Skeletal muscle tissue (tissue), 4 donors: ENCODE results near the gene GFAP. TPM values are rescaled to one million over a fixed set of nuclear protein-coding genes. Genes with fewer than 3 reads are reported as not detected.

Experiments used
- H3K27ac ChIP-seq: one replicate; pipeline ENCODE4 v1.7.0; 2013; ENCODE audit warnings: mild to moderate bottlenecking, low read depth, low read length, inconsistent platforms
- H3K27me3 ChIP-seq, 3 donors: one replicate each; pipeline ENCODE4 v1.7.0; 2013; ENCODE audit warnings: low read length in 3 of 3; ENCODE audit not compliant: control insufficient read depth in 3 of 3, insufficient read depth in 3 of 3
- H3K36me3 ChIP-seq, 3 donors: one replicate each; pipeline ENCODE4 v1.7.0; 2013; ENCODE audit warnings: low read length in 3 of 3; ENCODE audit not compliant: control insufficient read depth in 3 of 3, insufficient read depth in 3 of 3
- H3K4me1 ChIP-seq, 3 donors: one replicate each; pipeline ENCODE4 v1.7.0; 2013; ENCODE audit warnings: low read length in 3 of 3, mild to moderate bottlenecking in 3 of 3; ENCODE audit not compliant: control insufficient read depth in 3 of 3, insufficient read depth in 3 of 3
- H3K4me3 ChIP-seq, 3 donors: one replicate each; pipeline ENCODE4 v1.7.0; 2013; ENCODE audit warnings: low read length in 3 of 3
- H3K9ac ChIP-seq, 3 donors: one replicate each; pipeline ENCODE4 v1.7.0; 2013; ENCODE audit warnings: low read length in 3 of 3, mild to moderate bottlenecking in 3 of 3, moderate library complexity in 2 of 3, low read depth in 1 of 3
- H3K9me3 ChIP-seq, 3 donors: one replicate each; pipeline ENCODE4 v1.7.0; 2013; ENCODE audit warnings: low read length in 3 of 3; ENCODE audit not compliant: control insufficient read depth in 3 of 3
- total RNA-seq: library from RNA; depleted of rRNA; stranded (reverse); fragments of >200 nt; gene quantifications from one replicate; pipeline ENCODE4 v1.2.3, GENCODE V29; 2014
- donor health status: Osteomylitis.

GFAP gene
- 2.1 TPM for total RNA-seq

DNA sequence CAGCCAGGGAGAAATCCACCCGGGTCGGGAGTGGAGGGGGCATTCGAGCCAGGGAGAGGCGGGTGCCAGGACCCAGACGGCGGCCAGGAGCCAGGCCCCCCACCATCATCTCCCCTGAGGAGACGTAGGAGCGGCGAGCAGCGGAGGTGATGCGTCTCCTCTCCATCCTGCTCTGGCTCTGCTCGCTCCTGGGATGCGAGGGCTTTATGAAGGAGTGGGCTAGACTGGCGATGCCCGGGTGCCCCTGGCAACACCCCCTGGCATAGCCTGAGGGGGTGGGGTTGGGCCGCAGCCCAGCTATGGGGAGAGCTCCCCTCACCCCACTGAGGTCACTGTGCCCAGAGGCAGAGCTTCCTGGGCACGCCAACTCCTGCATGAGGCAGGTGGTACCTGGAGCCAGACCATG, at the start of gene GFAP:
TSS of gene GFAP (minus strand) at position 180 of the 406 bp plus-strand sequence. CDS start at position 166, 14 bp downstream.
- Histone ChIP-seq H3K27ac (no peak within 1 kb of the TSS), H3K36me3 (no peaks in the 10 kb centered on the region)

DNA sequence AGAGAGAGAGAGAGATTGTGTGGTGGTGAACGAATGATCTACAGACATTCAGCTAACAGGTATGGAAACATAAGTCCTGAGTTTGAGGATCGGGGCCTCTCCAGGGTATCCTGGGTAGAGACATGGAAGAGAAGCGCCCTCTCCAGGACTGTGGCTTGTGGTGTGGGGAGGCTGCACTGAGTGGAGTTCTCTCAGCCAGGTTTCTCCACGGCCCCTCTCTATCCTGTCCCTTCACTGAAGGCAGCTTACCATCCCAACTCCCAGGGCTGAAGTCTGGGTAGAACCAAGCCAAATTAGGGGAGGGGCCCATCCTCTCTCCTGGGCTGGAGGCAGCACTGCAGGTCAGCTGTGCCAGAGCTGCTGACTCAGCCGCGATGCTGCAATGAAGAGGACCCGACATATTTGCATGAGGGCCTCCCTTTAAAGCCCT, 46.6 kb upstream of the GFAP start:
- Histone ChIP-seq H3K4me3 (no peak overlapping the region), H3K4me1 (peaks cover 2 to 5% (median 3%) of the 10 kb centered on the region in 3 donors), H3K27ac (no peak overlapping the region), H3K9me3 (no peaks in the 10 kb centered on the region), H3K27me3 (peaks cover 55 to 68% (median 59%) of the 10 kb centered on the region in 3 donors), H3K36me3 (no peaks in the 10 kb centered on the region), H3K9ac (no peak overlapping the region)

More for the DNA sequence above, at the start of gene GFAP:
- Histone ChIP-seq H3K27me3 (peaks cover 19 to 29% (median 28%) of the 10 kb centered on the region in 3 donors), H3K4me1 (peaks cover 4 to 10% (median 10%) of the 10 kb centered on the region in 3 donors), H3K9me3 (no peaks in the 10 kb centered on the region), H3K9ac (no peak within 1 kb of the TSS), H3K4me3 (no peak within 1 kb of the TSS)

DNA sequence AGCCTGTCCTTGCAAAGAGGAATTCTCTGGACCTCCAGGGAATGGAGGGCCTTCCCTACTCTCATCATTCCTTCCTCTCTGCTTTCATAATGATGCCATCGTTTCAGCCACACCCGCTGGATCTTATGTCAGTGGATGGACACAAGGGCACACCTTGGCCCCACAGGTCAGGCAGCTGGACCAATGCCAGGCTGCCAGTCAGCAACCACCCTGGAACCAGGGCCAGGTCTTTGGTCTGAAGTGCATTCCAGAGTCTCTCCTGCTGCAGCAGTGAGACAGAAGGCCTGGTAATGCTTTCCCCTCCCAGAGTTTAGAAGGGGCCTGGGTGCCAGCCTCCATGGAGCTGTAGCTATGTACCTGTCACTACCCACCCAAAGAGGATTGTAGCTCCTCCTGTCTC, 45.4 kb upstream of the GFAP start:
- no peaks in the 10 kb centered on the region for H3K9me3 ChIP-seq
- H3K27ac ChIP-seq, result no peak overlapping the region
- H3K27me3 ChIP-seq, result peaks cover 53 to 66% (median 53%) of the 10 kb centered on the region in 3 donors
- peaks cover 0 to 2% (median 0%) of the 10 kb centered on the region in 3 donors for H3K4me1 ChIP-seq
- no peak overlapping the region for H3K4me3 ChIP-seq
- H3K9ac ChIP-seq, result no peak overlapping the region
- H3K36me3 ChIP-seq, result no peaks in the 10 kb centered on the region

DNA sequence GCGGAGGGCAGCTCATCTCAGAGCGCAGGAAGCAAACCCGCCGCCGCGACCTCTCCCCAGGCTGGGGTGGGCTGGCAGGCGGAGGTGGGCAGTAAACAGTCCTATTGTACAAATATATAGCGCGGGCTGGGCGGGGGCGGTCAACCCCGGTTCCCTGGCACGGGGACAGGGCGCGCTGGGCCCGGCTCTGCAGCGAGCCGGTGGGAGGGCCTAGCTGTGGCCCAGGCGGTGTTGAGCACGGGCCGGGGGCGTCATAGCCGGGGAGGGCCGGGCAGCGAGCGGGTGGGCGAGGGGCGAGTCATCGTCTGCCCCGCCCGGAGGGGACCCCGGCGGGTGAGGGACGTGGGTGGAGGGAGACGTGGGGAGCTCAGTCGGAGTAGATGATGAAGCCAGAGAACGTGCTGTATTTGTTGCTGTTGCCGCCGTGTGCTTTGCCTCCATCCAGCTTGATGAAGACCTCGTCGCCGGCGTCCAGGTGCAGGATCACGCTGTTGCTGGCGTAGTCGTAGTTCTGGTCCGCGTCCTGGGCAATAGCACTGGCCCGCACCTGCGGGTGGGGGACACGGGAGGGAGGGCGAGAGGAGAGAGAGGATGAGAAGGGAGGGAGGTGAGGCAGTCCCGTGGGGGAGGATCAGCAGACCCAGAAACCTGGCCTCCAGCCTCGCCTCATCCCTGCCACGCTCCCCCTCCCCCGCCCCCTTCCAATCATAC, 44.7 kb upstream of the GFAP start:
- Histone ChIP-seq H3K36me3 (no peaks in the 10 kb centered on the region), H3K27me3 (peaks cover 47 to 65% (median 50%) of the 10 kb centered on the region in 3 donors), H3K9me3 (no peaks in the 10 kb centered on the region), H3K27ac (no peak overlapping the region), H3K9ac (no peak overlapping the region), H3K4me3 (no peak overlapping the region), H3K4me1 (peaks cover 0 to 2% (median 0%) of the 10 kb centered on the region in 3 donors)

DNA sequence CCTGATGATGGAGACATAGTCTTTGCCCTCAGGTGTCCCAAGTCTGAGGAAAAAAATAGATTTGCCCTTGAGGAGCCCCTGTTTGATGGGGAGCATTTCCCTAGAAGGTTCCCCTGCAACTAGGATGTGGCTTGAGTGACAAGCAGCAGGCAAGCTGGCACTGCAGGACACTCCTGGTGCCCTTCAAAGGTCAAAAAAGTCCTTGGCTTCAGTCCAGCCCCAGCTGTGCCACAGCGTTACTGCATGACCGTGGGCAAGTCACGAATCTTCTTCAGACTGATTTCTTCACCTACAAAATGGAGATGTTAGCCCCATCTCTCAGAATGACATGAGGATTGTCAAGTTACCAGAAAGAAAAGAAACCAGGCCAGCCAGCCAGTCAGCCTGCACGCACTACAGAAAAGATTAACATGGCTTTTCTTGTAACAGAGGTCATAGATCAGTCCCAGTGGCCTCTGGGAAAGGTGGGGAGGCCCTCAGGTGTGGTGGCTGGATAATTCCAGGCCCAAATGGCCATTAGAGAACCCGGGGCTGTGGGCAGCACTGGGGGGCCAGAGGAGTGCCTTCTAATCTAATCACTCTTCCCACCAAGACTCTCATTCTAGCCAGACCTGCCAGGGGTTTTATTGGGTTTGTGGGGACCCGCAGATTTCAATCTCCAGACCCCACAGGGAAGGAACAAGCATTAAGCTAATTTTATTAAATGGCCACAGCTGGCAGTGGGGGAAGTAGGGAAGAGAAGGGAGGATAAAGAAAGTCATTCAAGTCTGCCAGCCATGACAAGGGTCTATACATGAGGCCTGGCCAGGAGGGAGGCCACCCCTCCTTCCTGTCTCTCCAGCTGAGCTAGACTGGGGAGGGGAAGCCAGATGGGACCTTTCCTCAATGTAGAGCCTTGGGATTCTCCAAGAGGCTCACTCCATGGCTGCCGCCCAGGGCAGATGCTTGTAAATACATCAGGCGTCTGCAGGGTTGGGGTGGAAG, 42.0 kb upstream of the GFAP start:
- Histone ChIP-seq H3K4me1 (peaks cover 0 to 2% (median 0%) of the 10 kb centered on the region in 3 donors), H3K4me3 (no peak overlapping the region), H3K36me3 (no peaks in the 10 kb centered on the region), H3K27me3 (peaks cover 31 to 45% (median 32%) of the 10 kb centered on the region in 3 donors), H3K27ac (no peak overlapping the region), H3K9ac (no peak overlapping the region), H3K9me3 (no peaks in the 10 kb centered on the region)

DNA sequence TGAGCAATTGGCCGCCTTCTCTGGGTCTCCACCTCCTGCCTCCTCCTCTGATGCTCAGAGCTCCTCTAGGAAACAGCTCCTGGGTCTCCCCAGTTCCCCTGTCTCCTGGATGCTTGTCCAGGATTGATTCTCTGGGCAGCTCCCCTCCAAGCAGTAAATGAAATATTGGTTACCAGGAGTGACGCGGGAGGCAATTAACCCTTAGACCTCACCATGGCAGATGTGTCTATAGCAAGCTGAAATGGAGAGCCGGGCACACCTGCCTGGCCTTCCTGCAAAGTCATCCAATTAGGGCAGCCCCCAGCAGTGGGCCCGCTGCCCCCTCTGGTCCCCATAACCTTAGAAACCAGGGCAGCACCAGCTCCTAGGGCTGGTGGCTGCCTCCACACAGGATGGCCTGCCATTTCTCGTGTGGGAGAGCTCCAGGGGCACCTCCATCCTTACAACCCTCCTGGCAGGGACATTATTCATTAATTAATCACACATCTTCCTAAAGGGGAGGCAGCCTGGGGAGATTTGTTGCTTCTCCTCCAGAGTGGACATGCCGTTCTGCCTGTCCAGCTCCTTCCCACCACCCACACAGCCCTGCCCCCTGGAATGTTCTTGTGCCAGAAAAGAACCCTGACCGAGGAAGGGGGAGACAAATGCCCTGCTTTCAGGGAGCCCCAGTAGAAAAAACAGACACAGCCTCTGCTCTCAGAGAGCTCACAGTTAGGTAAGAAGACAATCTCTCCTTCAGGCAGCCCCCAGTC, 40.5 kb upstream of the GFAP start:
- no peaks in the 10 kb centered on the region for H3K9me3 ChIP-seq
- H3K36me3 ChIP-seq, result no peaks in the 10 kb centered on the region
- peaks cover 26 to 42% (median 27%) of the 10 kb centered on the region in 3 donors for H3K27me3 ChIP-seq
- no peak overlapping the region for H3K27ac ChIP-seq
- no peak overlapping the region for H3K4me3 ChIP-seq
- H3K9ac ChIP-seq, result no peak overlapping the region
- H3K4me1 ChIP-seq, result peaks cover 0 to 2% (median 0%) of the 10 kb centered on the region in 3 donors

DNA sequence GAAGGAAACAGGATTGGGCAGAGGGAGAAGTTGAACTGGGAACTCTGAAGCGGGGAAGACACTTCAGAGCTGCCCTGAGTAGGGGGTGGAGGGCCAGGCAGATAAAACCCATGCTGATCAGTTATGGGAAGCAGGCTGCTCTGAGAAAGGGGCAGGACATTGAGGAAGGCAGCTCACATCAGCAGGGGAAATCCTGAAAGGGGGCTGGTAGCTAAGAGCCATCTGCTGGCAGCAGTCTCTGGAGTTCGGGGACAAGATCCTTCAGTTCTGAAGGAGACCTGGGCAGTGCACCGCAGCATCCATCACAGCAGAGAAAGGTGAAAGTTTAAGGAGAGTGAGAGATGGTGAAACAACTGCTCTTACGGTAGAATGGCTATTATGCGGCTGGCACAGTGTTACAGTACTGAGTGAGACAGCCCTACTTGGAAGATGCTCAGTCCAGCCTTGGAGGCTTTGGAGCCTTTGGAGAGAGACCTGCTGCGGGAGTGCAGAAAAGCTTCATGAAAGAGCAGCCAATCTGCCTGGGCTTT, 37.7 kb upstream of the GFAP start:
- H3K36me3 ChIP-seq, result no peaks in the 10 kb centered on the region
- no peaks in the 10 kb centered on the region for H3K9me3 ChIP-seq
- peaks cover 10 to 25% (median 11%) of the 10 kb centered on the region in 3 donors for H3K27me3 ChIP-seq
- peaks cover 2 to 4% (median 4%) of the 10 kb centered on the region in 3 donors for H3K4me1 ChIP-seq
- no peak overlapping the region for H3K27ac ChIP-seq
- no peak overlapping the region for H3K9ac ChIP-seq
- no peak overlapping the region for H3K4me3 ChIP-seq

DNA sequence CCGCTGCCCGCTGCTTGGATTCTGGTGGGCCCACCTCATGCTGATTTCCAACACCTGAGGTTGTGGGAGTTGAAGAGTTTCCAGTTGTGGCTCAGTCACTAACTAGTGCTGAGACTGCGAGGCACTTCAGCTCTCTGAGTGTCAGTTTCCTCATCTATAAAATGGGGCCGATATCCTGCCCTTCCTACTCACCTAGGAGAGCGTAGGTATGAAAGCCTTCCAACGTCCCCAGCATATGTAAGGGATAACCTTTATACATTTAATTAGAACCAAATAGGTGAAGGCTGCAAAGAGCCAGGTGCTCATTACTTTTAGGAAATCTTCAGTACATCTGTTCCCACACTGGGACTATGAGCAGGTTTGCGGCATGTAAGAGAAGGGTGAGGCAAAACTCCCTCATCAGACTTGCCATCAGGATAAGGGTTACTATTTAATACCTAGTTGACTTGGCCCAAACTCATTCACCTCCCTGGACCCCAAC, 33.1 kb upstream of the GFAP start:
- Histone ChIP-seq H3K9me3 (no peaks in the 10 kb centered on the region), H3K27me3 (peaks cover 0 to 6% (median 0%) of the 10 kb centered on the region in 3 donors), H3K9ac (peak overlapping the region in 2 of 3 donors; percentile 78 to 84), H3K4me3 (peak overlapping the region; percentile 82 to 95 (median 91)), H3K36me3 (no peaks in the 10 kb centered on the region), H3K4me1 (peaks cover 11 to 13% (median 12%) of the 10 kb centered on the region in 3 donors), H3K27ac (no peak overlapping the region)
